Measurements from ENCODE around the gene SESN3.

DNA sequence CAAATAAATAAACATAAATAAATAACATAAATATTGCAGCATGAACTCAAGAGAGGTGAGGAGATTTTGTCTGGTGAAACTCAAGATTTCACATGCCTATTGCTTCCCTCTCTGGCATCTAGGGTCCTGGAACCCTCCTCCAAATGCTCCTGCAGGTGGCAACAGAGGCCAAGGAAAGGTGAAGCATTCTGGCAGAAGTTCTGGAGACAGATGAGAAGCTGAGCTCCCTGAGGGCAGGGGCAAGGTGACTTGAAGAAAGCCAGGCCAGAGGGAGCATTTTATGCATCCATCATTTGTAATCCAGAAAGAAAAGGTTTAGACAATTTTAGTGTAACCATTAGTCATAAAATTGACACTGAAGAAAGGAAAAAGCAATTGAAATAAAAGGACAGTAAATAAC, 76.5 kb downstream of the SESN3 start:
- TF ChIP-seq, protein P1, sequence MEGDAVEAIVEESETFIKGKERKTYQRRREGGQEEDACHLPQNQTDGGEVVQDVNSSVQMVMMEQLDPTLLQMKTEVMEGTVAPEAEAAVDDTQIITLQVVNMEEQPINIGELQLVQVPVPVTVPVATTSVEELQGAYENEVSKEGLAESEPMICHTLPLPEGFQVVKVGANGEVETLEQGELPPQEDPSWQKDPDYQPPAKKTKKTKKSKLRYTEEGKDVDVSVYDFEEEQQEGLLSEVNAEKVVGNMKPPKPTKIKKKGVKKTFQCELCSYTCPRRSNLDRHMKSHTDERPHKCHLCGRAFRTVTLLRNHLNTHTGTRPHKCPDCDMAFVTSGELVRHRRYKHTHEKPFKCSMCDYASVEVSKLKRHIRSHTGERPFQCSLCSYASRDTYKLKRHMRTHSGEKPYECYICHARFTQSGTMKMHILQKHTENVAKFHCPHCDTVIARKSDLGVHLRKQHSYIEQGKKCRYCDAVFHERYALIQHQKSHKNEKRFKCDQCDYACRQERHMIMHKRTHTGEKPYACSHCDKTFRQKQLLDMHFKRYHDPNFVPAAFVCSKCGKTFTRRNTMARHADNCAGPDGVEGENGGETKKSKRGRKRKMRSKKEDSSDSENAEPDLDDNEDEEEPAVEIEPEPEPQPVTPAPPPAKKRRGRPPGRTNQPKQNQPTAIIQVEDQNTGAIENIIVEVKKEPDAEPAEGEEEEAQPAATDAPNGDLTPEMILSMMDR (conservative IDR thresholded peaks at IDR 0.05; ENCODE audit: low read depth, low read length) = peak; percentile 79
- TF ChIP-seq EZH2 (IDR thresholded peaks at IDR 0.05; ENCODE audit: low read length, unreplicated experiment) = no peak
- TF ChIP-seq EZH2phosphoT487 (IDR thresholded peaks at IDR 0.05; ENCODE audit: borderline replicate concordance, low read length) = no peak

All from PC-3 (cell line).